Keratinocyte (primary cell): ENCODE data around the gene PTPRN2. TPM values are rescaled to one million over a fixed set of nuclear protein-coding genes. Genes with fewer than 3 reads are reported as not detected.

Source experiments
- DNase-seq: peaks from one replicate; pipeline ENCODE4 v3.0.0-alpha.2; 2011; ENCODE audit warnings: low read depth, missing footprints, low spot score
- FAIRE-seq: peaks from 2 replicates; lab custom pipeline; 2011; peaks lifted over from hg19 to GRCh38; lab: Jason Lieb, UNC
- H2AFZ ChIP-seq: 2 replicates; pipeline ENCODE4 v1.6.0; 2012; ENCODE audit warnings: low read length, control low read depth, inconsistent platforms; ENCODE audit not compliant: control insufficient read depth
- H3K27ac ChIP-seq: 2 replicates; pipeline ENCODE4 v1.5.1; 2011; ENCODE audit warnings: low read length; ENCODE audit not compliant: control insufficient read depth, insufficient read depth
- H3K27me3 ChIP-seq: 3 replicates; pipeline ENCODE4 v1.6.0; 2011; ENCODE audit warnings: low read length; ENCODE audit not compliant: control insufficient read depth, insufficient read depth; ENCODE audit errors: extremely low read depth
- H3K36me3 ChIP-seq, 2 experiments: 2 replicates in 1 of 2; 3 replicates in 1 of 2; pipeline ENCODE4 v1.5.1; 2011; ENCODE audit warnings: low read length in 2 of 2, mild to moderate bottlenecking in 1 of 2; ENCODE audit not compliant: control insufficient read depth in 2 of 2, insufficient read depth in 2 of 2; ENCODE audit errors: extremely low read depth in 1 of 2
- H3K4me1 ChIP-seq: 3 replicates; pipeline ENCODE4 v1.5.1; 2011; ENCODE audit warnings: low read length; ENCODE audit not compliant: control insufficient read depth, insufficient read depth; ENCODE audit errors: extremely low read depth
- H3K4me2 ChIP-seq: 3 replicates; pipeline ENCODE4 v1.6.0; 2011; ENCODE audit warnings: low read depth, low read length; ENCODE audit not compliant: control insufficient read depth, insufficient read depth; ENCODE audit errors: extremely low read depth
- H3K4me3 ChIP-seq, 3 experiments: fragments of 200-600 bp in 1 of 3; sonication (generic) in 1 of 3; 2 replicates in 2 of 3; 3 replicates in 1 of 3; pipeline ENCODE4 v1.5.1; 2011 to 2016; ENCODE audit warnings: low read length in 3 of 3, mild to moderate bottlenecking in 3 of 3, control low read depth in 2 of 3, inconsistent platforms in 1 of 3, low read depth in 1 of 3, mixed read lengths in 1 of 3, mixed run types in 1 of 3, moderate library complexity in 1 of 3; ENCODE audit not compliant: control insufficient read depth in 2 of 3, insufficient read depth in 2 of 3; ENCODE audit errors: extremely low read depth in 1 of 3
- H3K79me2 ChIP-seq: 2 replicates; pipeline ENCODE4 v1.6.0; 2012; ENCODE audit warnings: low read length; ENCODE audit not compliant: control insufficient read depth, insufficient read depth
- H3K9ac ChIP-seq: 3 replicates; pipeline ENCODE4 v1.6.0; 2011; ENCODE audit warnings: low read length; ENCODE audit not compliant: control insufficient read depth, insufficient read depth; ENCODE audit errors: extremely low read depth
- H3K9me1 ChIP-seq: 3 replicates; pipeline ENCODE4 v1.6.0; 2011; ENCODE audit warnings: low read length; ENCODE audit not compliant: control insufficient read depth, insufficient read depth; ENCODE audit errors: extremely low read depth
- H3K9me3 ChIP-seq: 2 replicates; pipeline ENCODE4 v1.5.1; 2012; ENCODE audit warnings: low read depth, low read length; ENCODE audit not compliant: control insufficient read depth
- H4K20me1 ChIP-seq: 3 replicates; pipeline ENCODE4 v1.6.0; 2011; ENCODE audit warnings: low read length; ENCODE audit not compliant: control insufficient read depth, insufficient read depth; ENCODE audit errors: extremely low read depth
- CTCF ChIP-seq, 3 experiments: IDR thresholded peaks in 1 of 3; conservative IDR thresholded peaks in 1 of 3; optimal IDR thresholded peaks in 1 of 3; 2 replicates in 2 of 3; 3 replicates in 1 of 3; pipeline versions ENCODE3 to v1.5.1; 2011; ENCODE audit warnings: low read length in 3 of 3, mild to moderate bottlenecking in 3 of 3, moderate library complexity in 2 of 3, control low read depth in 1 of 3, inconsistent platforms in 1 of 3; ENCODE audit not compliant: insufficient read depth in 2 of 3; ENCODE audit errors: extremely low read depth in 1 of 3
- EZH2 ChIP-seq: IDR thresholded peaks from one replicate; pipeline ENCODE4 v1.6.1; 2012; ENCODE audit warnings: inconsistent platforms, mild to moderate bottlenecking, low read length, moderate library complexity
- dilution Hi-C: fragments of 300-500 bp; cut with MboI; formaldehyde crosslinking; loops from one replicate; pipeline ENCODE4 v1.7.0; 2020; ENCODE audit warnings: low sequenced_read_pairs; ENCODE audit not compliant: extremely low pct_ligation_motif_present
- polyA plus RNA-seq, 5 experiments: library from polyadenylated mRNA; depleted of rRNA in 3 of 5; stranded (reverse) in 3 of 5; stranded (forward) in 1 of 5; unstranded in 1 of 5; fragments of >200 nt; gene quantifications; 1 replicate in 1 of 5; 2 replicates in 3 of 5; 3 replicates in 1 of 5; pipeline versions ENCODE4 v1.2.1 to v1.2.3, GENCODE V29; 2011 to 2012; ENCODE audit warnings: missing spikeins in 2 of 5, low read depth in 1 of 5, low replicate concordance in 1 of 5

The PTPRN2 gene
- polyA plus RNA-seq, 1 donor (not counting 4 experiments of a cell fraction or from before 2014, with no cell fraction given) = not detected

- Histone ChIP-seq H4K20me1 (no peaks in the 10 kb centered on the region), H3K79me2 (no peaks in the 10 kb centered on the region), H3K4me3 (no peak overlapping the region), H3K9me3 (peaks cover 13% of the 10 kb centered on the region), H3K27me3 (no peaks in the 10 kb centered on the region), H3K36me3 (no peaks in the 10 kb centered on the region), H3K9ac (no peak overlapping the region), H3K4me1 (no peaks in the 10 kb centered on the region), H3K4me2 (no peak overlapping the region), H3K9me1 (no peaks in the 10 kb centered on the region), H3K27ac (no peak overlapping the region), H2AFZ (no peak overlapping the region)
- TF ChIP-seq EZH2 = no peak
- TF ChIP-seq CTCF (optimal IDR thresholded peaks at IDR 0.05 in 1 of 3, IDR thresholded peaks at IDR 0.05 in 1 of 3, conservative IDR thresholded peaks at IDR 0.05 in 1 of 3; ENCODE audit: extremely low read depth in 1 of 3, insufficient read depth in 2 of 3, low read length in 3 of 3) = no peak
- FAIRE-seq (no peak), DNase-seq (no peak)
- dilution Hi-C loops = no loop called here
Observed at GRCh38 chr7:157970744-157971143, 616.9 kb downstream of the PTPRN2 start.

- no peaks in the 10 kb centered on the region for H4K20me1 ChIP-seq
- H2AFZ ChIP-seq = no peak overlapping the region
- no peaks in the 10 kb centered on the region for H3K27me3 ChIP-seq
- H3K4me3 ChIP-seq = no peak overlapping the region
- no peak for TF ChIP-seq EZH2
- TF ChIP-seq CTCF (optimal IDR thresholded peaks at IDR 0.05 in 1 of 3, IDR thresholded peaks at IDR 0.05 in 1 of 3, conservative IDR thresholded peaks at IDR 0.05 in 1 of 3; ENCODE audit: extremely low read depth in 1 of 3, insufficient read depth in 2 of 3, low read length in 3 of 3) = no peak
- no peaks in the 10 kb centered on the region for H3K9me1 ChIP-seq
- no peak overlapping the region for H3K27ac ChIP-seq
- peaks cover 13% of the 10 kb centered on the region for H3K9me3 ChIP-seq
- no peak overlapping the region for H3K9ac ChIP-seq
- H3K36me3 ChIP-seq = no peaks in the 10 kb centered on the region
- H3K79me2 ChIP-seq = no peaks in the 10 kb centered on the region
- dilution Hi-C loops = no loop called here
- no peak overlapping the region for H3K4me2 ChIP-seq
- no peak for FAIRE-seq
- DNase-seq = no peak
- no peaks in the 10 kb centered on the region for H3K4me1 ChIP-seq
Observed at GRCh38 chr7:157969995-157970394, 617.6 kb downstream of the PTPRN2 start.
